ENCODE data around the gene FAU. TPM values are rescaled to one million over a fixed set of nuclear protein-coding genes. Genes with fewer than 3 reads are reported as not detected.
A peak's percentile ranks its signal among the peaks of the same experiment; 100 is the strongest.

Gene FAU
- total RNA-seq, 2 donors from 2014 or later, result 365 to 553 TPM

GRCh38 chr11:65107751-65108468, 14.0 kb downstream of the FAU start:
- Histone ChIP-seq H3K4me1 (ENCODE audit: control insufficient read depth in 1 of 2, low read depth in 2 of 2) (peaks cover 12 to 27% of the 10 kb centered on the region in 2 donors), H3K27me3 (replicated peaks; ENCODE audit: insufficient read depth) (no peaks in the 10 kb centered on the region), H3K27ac (no peak overlapping the region), H3K9me3 (no peaks in the 10 kb centered on the region), H3K4me3 (no peak overlapping the region), H3K36me3 (peaks cover 25% of the 10 kb centered on the region)
- ATAC-seq (ENCODE audit: insufficient number of reproducible peaks, low FRiP score, low read depth) (no peak), DNase-seq (ENCODE audit: low spot score) (no peak)
- TF ChIP-seq CTCF (IDR thresholded peaks at IDR 0.05), result no peak

GRCh38 chr11:65107078-65107477, 14.9 kb downstream of the FAU start:
- no peaks in the 10 kb centered on the region for H3K9me3 ChIP-seq
- H3K36me3 ChIP-seq, result peaks cover 25% of the 10 kb centered on the region
- DNase-seq (ENCODE audit: low spot score) (no peak), ATAC-seq (ENCODE audit: insufficient number of reproducible peaks, low FRiP score, low read depth) (no peak)
- H3K27ac ChIP-seq, result no peak overlapping the region
- no peak overlapping the region for H3K4me3 ChIP-seq
- H3K27me3 ChIP-seq (replicated peaks; ENCODE audit: insufficient read depth), result no peaks in the 10 kb centered on the region
- no peak for TF ChIP-seq CTCF (IDR thresholded peaks at IDR 0.05)
- H3K4me1 ChIP-seq (ENCODE audit: control insufficient read depth in 1 of 2, low read depth in 2 of 2), result peaks cover 4 to 27% of the 10 kb centered on the region in 2 donors

- TF ChIP-seq CTCF (IDR thresholded peaks at IDR 0.05), result no peak
- Histone ChIP-seq H3K4me1 (ENCODE audit: control insufficient read depth in 1 of 2, low read depth in 2 of 2) (peaks cover 3 to 16% of the 10 kb centered on the region in 2 donors), H3K27ac (no peak overlapping the region), H3K4me3 (no peak overlapping the region), H3K9me3 (no peaks in the 10 kb centered on the region), H3K36me3 (peaks cover 22% of the 10 kb centered on the region), H3K27me3 (replicated peaks; ENCODE audit: insufficient read depth) (no peaks in the 10 kb centered on the region)
- ATAC-seq (ENCODE audit: insufficient number of reproducible peaks, low FRiP score, low read depth) (no peak), DNase-seq (ENCODE audit: low spot score) (no peak)
Measured at GRCh38 chr11:65104628-65105027, 17.3 kb downstream of the FAU start.

- H3K4me1 ChIP-seq (ENCODE audit: control insufficient read depth in 1 of 2, low read depth in 2 of 2), result peaks cover 3 to 16% of the 10 kb centered on the region in 2 donors
- TF ChIP-seq CTCF (IDR thresholded peaks at IDR 0.05), result no peak
- no peaks in the 10 kb centered on the region for H3K27me3 ChIP-seq (replicated peaks; ENCODE audit: insufficient read depth)
- no peak overlapping the region for H3K4me3 ChIP-seq
- H3K27ac ChIP-seq, result no peak overlapping the region
- H3K36me3 ChIP-seq, result peaks cover 11% of the 10 kb centered on the region
- ATAC-seq (ENCODE audit: insufficient number of reproducible peaks, low FRiP score, low read depth) (no peak), DNase-seq (ENCODE audit: low spot score) (no peak)
- H3K9me3 ChIP-seq, result no peaks in the 10 kb centered on the region
Measured at GRCh38 chr11:65103476-65103875, 18.5 kb downstream of the FAU start.

GRCh38 chr11:65102142-65103095, 19.5 kb downstream of the FAU start:
- Histone ChIP-seq H3K27ac (peak overlapping the region; percentile 43 to 48), H3K36me3 (peaks cover under 1% of the 10 kb centered on the region), H3K9me3 (no peaks in the 10 kb centered on the region), H3K27me3 (replicated peaks; ENCODE audit: insufficient read depth) (no peaks in the 10 kb centered on the region), H3K4me1 (ENCODE audit: control insufficient read depth in 1 of 2, low read depth in 2 of 2) (peaks cover 4 to 21% of the 10 kb centered on the region in 2 donors), H3K4me3 (no peak overlapping the region)
- ATAC-seq (ENCODE audit: insufficient number of reproducible peaks, low FRiP score, low read depth) (no peak), DNase-seq (ENCODE audit: low spot score) (no peak)
- TF ChIP-seq CTCF (IDR thresholded peaks at IDR 0.05), result no peak
